Breast epithelium (tissue), 3 donors: ENCODE results near the gene VCL.

Experiments
- POLR2AphosphoS5 ChIP-seq, 3 donors: sonication (generic); formaldehyde crosslinking; IDR thresholded peaks; one replicate each; pipeline ENCODE4 v1.6.1; 2017; ENCODE audit warnings: antibody characterized with exemption in 3 of 3
- TF ChIP-seq, protein P1 (sequence below), 3 donors: fragments of 450-650 bp; IDR thresholded peaks; one replicate each; pipeline ENCODE4 v1.5.1; 2016 to 2017; ENCODE audit warnings: antibody characterized with exemption in 3 of 3, mild to moderate bottlenecking in 3 of 3, moderate library complexity in 3 of 3

DNA sequence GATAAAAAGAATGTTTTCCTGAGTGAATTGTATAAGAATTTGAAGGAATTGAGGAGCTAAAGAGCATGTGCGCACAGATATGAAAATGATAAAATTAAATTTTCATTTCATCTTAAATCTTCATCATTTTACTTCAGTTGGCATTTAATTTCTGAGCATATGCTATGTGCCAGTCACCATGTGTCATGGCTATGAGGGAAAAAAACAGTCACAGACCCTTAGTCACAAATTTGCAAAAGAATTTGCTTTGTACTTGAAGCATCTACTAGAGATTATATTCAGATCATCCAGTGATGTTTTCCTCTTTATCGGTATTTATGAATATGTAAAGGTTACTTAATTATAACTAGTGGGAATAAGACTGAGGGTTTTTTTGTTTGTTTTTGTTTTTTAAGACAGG lies 29.8 kb downstream of the VCL start:
- TF ChIP-seq, protein P1, sequence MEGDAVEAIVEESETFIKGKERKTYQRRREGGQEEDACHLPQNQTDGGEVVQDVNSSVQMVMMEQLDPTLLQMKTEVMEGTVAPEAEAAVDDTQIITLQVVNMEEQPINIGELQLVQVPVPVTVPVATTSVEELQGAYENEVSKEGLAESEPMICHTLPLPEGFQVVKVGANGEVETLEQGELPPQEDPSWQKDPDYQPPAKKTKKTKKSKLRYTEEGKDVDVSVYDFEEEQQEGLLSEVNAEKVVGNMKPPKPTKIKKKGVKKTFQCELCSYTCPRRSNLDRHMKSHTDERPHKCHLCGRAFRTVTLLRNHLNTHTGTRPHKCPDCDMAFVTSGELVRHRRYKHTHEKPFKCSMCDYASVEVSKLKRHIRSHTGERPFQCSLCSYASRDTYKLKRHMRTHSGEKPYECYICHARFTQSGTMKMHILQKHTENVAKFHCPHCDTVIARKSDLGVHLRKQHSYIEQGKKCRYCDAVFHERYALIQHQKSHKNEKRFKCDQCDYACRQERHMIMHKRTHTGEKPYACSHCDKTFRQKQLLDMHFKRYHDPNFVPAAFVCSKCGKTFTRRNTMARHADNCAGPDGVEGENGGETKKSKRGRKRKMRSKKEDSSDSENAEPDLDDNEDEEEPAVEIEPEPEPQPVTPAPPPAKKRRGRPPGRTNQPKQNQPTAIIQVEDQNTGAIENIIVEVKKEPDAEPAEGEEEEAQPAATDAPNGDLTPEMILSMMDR (IDR thresholded peaks at IDR 0.05), result no peak
- TF ChIP-seq POLR2AphosphoS5 (IDR thresholded peaks at IDR 0.05), result no peak
